ENCODE results near the gene PKMYT1. TPM values are rescaled to one million over a fixed set of nuclear protein-coding genes. Genes with fewer than 3 reads are reported as not detected.
A peak's percentile ranks its signal among the peaks of the same experiment; 100 is the strongest.

The PKMYT1 gene
- total and polyA plus RNA-seq, 9 of the 15 experiments (the other 6 are each of a cell fraction or from before 2014, with no cell fraction given) = 8.7 to 201 (median 37.8) TPM

GRCh38 chr16:3017794-3018506, 37.7 kb upstream of the PKMYT1 start, which contains the start of gene CLDN6 (continued):
- TF ChIP-seq, protein P1, sequence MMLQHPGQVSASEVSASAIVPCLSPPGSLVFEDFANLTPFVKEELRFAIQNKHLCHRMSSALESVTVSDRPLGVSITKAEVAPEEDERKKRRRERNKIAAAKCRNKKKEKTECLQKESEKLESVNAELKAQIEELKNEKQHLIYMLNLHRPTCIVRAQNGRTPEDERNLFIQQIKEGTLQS (IDR thresholded peaks at IDR 0.05) = peak; percentile 89
- TF ChIP-seq, protein P1 (CRISPR knock-in tag; conservative IDR thresholded peaks at IDR 0.05) = no peak
- TF ChIP-seq POLR2B (IDR thresholded peaks at IDR 0.05; ENCODE audit: low read depth, partially characterized antibody) (no peak), PCBP1 (IDR thresholded peaks at IDR 0.05; ENCODE audit: low read depth, low read length, poor library complexity, severe bottlenecking) (peak; percentile 41), ZNF592 (IDR thresholded peaks at IDR 0.05) (no peak), PHB (CRISPR knock-in tag; IDR thresholded peaks at IDR 0.05) (no peak), MEF2A (IDR thresholded peaks at IDR 0.05; ENCODE audit: control insufficient read depth, low read depth, low read length) (no peak), XRCC3 (IDR thresholded peaks at IDR 0.05) (no peak)
- TF ChIP-seq, protein P2, sequence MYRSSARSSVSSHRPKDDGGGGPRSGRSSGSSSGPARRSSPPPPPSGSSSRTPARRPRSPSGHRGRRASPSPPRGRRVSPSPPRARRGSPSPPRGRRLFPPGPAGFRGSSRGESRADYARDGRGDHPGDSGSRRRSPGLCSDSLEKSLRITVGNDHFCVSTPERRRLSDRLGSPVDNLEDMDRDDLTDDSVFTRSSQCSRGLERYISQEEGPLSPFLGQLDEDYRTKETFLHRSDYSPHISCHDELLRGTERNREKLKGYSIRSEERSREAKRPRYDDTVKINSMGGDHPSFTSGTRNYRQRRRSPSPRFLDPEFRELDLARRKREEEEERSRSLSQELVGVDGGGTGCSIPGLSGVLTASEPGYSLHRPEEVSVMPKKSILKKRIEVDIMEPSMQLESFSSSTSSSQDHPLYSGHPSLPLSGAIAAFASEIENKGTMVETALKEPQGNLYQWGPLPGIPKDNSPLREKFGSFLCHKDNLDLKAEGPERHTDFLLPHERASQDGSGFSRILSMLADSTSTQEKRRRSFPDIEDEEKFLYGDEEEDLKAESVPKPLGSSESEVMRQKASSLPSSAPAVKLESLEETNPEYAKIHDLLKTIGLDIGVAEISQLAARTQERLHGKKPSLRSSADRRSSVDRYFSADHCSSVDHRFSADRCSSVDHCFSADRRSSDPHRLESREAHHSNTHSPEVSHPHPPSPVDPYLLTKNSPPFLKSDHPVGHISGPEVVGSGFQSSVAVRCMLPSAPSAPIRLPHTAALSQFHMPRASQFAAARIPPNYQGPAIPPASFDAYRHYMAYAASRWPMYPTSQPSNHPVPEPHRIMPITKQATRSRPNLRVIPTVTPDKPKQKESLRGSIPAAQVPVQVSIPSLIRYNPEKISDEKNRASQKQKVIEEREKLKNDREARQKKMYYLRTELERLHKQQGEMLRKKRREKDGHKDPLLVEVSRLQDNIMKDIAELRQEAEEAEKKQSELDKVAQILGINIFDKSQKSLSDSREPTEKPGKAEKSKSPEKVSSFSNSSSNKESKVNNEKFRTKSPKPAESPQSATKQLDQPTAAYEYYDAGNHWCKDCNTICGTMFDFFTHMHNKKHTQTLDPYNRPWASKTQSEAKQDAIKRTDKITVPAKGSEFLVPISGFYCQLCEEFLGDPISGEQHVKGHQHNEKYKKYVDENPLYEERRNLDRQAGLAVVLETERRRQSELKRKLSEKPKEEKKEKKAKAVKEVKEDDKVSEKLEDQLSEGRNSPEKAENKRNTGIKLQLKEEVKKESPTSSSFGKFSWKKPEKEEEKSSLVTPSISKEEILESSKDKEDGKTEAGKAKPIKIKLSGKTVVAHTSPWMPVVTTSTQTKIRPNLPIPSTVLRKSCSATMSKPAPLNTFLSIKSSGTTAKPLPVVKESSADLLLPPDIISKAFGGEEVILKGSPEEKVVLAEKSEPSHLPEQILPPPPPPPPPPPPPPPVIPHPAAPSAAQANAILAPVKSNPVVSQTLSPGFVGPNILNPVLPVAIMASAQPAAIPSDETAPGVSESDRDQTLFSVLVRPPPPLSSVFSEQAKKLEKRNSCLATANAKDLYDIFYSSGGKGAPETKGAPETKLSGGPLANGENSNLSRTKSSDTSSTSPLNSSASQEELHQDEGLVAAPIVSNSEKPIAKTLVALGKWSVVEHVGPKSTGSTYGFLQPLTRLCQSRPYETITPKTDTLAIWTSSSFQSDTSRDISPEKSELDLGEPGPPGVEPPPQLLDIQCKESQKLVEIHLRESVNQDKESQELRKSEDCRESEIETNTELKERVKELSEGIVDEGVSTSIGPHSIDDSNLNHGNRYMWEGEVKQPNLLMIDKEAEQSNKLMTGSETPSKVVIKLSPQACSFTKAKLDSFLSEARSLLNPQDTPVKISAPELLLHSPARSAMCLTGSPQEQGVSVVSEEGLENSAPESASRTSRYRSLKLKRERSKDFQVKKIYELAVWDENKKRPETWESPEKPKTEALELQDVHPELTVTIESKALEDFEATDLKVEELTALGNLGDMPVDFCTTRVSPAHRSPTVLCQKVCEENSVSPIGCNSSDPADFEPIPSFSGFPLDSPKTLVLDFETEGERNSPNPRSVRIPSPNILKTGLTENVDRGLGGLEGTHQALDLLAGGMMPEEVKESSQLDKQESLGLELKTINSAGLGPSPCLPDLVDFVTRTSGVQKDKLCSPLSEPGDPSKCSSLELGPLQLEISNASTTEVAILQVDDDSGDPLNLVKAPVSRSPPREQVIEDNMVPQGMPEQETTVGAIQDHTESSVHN (IDR thresholded peaks at IDR 0.05; ENCODE audit: borderline replicate concordance in 1 of 2, low read depth in 1 of 2) = no peak
- TF ChIP-seq, protein P3, sequence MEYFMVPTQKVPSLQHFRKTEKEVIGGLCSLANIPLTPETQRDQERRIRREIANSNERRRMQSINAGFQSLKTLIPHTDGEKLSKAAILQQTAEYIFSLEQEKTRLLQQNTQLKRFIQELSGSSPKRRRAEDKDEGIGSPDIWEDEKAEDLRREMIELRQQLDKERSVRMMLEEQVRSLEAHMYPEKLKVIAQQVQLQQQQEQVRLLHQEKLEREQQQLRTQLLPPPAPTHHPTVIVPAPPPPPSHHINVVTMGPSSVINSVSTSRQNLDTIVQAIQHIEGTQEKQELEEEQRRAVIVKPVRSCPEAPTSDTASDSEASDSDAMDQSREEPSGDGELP (CRISPR knock-in tag; IDR thresholded peaks at IDR 0.05; ENCODE audit: borderline replicate concordance) = no peak; the same call in 1 of the 2 replicates
